C1 segment of cervical spinal cord (tissue), 14 donors: ENCODE data around the gene CORO2B.

Source experiments
- DNase-seq, 14 donors: peaks; one replicate each; lab custom pipeline; 2025; lab: John Stamatoyannopoulos, UW

The CORO2B gene

DNA sequence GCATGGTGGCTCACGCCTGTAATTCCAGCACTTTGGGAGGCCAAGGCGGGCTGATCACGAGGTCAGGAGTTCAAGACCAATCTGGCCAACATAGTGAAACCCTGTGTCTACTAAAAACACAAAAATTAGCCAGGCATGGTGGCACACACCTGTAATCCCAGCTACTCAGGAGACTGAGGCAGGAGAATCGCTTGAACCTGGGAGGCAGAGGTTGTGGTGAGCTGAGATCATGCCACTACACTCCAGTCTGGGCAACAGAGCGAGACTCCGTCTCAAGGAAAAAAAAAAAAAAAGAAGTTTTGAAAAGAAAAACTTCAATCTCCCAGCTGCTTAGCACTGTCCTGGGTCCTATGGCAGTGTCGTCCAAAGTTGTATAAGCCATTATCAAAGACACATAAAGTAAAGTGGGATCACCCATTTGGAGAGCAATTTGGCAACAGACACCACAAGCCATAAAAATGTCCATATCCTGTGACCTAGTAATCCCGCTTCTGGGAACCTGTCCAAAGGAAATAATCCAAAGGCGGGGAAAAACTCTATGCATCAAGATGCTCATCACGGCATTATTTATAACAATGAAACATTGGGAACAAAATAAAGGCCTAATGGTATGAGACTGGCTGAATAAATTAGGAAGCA lies 26.2 kb downstream of the CORO2B start:
- peak in 1 of 14 donors; percentile 76 for DNase-seq

DNA sequence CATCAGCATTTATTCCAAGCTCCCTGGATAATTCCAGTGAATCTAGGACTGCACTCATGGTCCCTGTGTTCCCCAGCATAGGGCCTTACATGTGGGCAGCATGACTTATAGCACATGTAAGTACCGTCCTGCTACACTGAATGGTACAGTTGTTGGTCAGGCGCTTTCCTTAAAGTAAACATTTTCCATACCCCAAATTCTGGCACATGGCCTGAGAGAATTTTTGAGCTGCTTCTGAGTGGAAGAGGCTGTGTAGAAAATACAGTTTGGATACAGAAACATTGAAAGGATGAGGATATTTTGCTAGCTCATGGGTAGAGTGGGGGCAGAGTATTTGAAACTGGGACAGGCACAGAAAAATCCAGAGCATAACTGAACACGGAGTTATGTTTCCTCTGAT lies 27.6 kb downstream of the CORO2B start:
- no peak for DNase-seq

DNA sequence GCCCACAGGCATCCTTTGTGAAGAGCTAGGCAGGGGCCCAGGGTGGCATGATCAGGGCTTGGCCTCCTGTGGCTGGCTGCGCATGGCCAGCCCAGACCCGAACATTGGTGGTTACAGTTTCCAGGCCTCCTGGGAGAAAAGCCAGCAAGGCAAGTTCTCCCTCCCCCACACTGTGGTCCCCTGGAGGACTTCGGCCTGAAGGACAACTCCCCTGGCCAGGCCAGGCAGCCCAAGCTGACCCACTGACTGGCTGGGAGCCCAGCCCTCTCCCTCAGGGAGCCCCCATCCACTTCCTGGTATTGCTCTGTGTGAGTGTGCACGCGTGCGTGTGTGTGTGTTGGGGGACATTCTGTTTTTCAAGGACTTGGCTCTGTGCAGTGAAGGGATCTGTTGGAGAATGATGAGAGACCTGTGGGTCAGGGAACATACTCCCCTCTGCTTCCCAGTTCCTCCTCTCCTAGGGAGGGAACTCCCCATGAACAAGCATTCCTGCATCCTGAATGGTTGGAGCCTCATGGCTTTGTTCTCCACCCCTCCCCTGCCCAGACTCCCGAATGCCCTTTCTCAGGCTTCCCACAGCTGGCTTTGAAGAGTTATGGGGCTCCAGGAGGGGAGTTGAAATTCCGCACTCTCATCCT lies 29.5 kb downstream of the CORO2B start:
- DNase-seq: peak in 12 of 14 donors; percentile 48 to 87 (median 64)

DNA sequence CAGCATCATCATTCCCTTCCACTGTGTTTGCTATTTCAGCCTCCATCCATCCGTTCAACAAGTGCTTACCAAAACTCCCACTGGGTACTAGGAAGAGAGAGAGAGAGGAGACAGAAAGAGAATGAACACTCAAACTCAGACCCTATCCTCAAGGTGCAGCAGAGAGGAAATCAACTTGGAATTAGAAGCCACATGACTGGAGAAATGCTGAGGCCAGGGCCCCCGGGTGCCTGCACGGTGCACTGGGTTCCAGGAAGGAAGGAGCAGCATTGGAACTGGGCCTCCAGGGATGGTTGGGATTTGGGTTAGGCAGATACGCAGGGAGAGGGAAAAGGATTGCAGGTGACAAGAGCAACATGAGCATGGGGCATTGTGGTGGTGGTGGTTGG lies 30.0 kb downstream of the CORO2B start:
- peak in 1 of 14 donors; percentile 47 for DNase-seq

DNA sequence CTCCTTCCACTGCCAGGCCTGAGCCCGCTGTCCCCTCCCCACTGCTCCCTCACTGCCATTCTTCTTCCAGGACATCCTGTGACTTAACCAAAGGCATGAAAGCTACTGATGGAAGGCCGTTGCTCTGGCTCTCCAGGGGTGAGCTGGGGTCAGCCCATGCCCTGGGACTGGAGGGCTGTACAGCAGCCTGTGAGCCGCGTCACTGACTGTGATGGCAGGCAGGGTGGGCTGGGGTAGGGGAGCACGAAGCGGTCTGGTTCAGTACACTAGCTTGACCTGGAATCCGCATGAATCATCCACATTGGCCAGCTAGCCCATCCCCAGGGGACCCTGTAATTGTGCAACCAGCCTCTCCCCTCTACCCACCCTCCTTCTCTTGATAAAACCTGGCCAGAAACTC lies 30.8 kb downstream of the CORO2B start:
- DNase-seq: peak in 3 of 14 donors; percentile 25 to 68 (median 34)

DNA sequence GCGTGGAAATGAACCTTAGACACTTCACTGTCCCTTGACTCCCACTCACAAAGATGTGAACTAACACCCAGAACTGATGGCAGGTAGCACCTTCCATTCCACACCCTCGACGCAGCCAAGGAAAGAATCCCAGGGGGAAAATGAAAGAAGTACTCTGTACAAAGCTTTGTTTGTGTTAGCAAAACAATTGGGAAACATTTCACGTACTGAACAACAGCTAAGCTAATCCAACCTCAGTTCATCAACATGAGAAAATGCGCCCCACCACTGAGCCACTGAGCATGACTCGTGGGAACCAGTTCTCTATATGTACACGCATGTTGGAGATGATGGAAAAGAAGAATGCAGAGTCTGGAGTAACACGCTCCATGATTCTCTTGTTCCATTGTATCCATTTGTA lies 32.0 kb downstream of the CORO2B start:
- DNase-seq: peak in 1 of 14 donors; percentile 35

DNA sequence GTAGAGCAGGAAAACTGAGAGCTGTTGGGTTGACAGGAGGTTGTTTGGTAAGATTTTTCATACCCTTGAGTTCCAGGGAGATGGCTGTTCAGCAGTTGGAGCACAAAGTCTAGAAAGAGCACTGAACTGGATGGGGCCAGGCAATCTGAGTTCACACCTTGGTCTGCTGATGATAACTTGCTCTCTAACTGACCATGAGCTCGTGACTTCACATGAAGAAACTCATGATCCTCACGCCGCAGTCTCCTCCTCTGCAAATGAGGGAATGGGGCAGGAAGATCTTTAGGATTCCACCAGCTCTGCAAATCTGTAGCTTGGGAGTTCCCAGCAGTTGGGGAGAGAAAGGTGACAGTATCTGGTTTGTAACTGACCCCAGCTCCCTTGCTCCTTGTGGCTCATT lies 33.7 kb downstream of the CORO2B start:
- no peak for DNase-seq

DNA sequence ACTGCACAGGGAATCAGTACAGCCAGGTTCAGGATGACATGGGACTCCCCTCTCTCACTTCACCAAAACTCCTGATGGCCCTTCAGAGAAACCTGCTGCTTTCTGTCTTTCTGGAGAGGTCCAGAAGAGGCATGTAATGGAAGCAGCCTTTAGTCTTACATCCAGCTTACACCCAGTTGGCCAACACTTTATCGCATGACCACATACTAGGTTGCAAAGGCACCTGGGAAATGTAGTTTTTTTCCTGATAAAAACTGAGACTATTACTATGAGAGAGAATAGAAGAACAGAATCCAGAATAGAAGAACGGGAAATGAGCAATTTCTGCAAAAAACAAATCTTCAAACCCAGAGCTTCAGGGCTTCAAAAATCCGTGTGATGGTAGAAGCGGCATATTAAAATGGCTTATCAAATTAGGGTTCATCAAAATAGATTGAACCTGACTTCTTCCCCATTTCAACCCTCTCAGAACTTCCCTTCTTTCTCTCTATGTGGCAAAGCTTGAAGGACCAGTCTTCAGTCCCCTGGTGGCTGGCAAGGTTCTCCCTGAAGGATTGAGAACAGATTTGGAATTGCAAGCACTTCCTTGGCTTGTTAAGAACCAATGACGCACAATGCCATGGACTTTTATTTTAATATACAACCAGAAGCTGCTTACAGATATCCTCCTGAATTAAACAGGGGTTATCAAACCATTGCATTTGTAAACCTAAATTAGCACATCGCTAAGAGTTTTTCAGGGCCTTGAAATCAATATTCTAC lies 34.4 kb downstream of the CORO2B start:
- peak in 1 of 14 donors; percentile 46 for DNase-seq

DNA sequence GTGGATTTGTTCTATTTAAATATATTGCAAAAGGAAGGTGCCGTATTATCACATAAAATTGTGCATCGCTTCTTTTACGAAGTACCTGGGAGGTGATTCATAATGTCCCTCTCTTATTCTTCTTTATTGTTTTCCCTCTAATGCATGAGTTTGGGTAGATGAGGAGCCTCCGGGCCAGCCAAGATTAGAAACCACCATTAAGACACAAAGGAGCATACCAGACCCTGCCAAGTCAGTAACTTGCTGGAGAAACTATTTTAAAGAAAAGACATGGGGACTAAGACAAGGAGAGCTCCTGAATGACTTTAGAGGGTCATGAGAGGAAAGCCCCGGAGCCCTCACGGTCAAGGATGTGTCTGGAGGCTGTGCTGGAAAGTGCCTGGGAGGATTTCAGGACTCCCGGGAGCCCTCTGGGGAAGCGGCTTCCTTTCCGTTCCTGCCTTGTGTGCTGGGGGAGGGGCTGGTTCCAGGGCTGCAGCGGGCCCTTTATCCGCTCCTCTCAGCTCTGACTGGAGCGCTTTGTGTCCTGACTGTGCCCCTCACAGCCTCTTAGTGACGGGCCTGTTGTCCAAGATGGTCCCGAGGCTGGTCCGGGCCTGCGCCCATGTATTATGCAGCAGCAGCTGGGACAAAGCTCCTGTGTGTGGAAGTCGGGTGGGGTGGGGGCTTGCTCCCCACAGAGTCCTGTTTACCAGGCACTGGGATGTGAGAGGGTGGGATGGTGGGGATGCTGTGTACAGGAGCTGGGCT lies 35.7 kb downstream of the CORO2B start:
- peak in 13 of 14 donors; percentile 66 to 98 (median 89) for DNase-seq

DNA sequence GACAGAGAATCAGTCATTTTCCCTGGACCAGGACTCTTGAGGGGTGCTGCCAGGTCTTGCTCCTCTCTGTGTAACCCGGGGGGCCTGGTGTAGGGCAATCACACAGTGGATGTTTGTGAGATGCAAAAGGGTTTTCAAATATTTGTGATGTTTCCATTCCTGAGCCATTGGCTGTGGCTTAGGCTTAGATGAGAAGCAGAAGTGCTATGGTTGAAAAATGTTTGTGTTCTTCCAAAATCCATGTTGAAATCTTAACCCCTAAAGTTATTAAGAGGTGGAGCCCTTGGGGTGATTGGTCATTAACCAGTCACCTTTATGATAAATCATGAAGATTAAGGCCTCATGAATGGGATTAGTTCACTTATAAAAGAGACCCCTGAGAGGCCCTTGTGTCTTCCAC lies 36.5 kb downstream of the CORO2B start:
- no peak for DNase-seq

DNA sequence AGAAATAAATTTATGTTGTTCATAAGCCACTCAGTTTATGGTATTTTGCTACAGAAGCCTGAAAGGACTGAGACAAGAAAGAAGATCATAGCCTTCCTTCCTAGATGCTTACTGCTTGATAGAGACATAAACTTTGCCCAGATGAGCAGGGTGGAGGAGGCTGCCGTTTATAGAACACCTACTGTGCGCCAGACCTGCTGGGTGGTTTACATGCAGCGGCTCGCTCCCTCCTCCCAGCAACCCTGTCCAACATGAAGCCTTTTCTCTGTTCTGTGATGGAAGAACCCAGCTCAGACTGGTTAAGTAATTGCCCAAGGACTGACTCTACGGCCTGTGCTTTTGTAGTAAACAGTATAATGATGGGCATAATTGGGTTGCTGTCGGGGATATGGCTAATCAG lies 37.0 kb downstream of the CORO2B start:
- DNase-seq: no peak

DNA sequence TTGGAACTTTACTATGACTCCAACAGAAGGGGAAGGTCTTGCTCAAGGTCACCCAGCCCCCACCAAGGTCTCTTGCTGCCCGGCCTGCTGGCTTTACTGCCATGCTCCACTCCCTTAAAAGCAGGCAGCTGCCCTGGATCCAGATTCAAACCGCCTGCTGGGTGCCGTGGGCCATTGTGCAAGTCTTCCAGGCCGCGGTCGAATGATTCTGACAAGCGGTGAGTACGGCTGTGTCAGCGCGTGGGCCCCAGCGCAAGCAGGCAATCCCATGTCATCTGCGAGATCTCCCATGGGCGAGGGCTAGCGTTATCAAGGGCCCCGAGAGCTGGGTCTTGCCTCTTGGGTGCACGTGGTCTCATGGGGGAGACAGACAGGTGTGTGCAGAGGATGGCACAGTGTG lies 37.6 kb downstream of the CORO2B start:
- peak in 8 of 14 donors; percentile 25 to 72 (median 44) for DNase-seq

DNA sequence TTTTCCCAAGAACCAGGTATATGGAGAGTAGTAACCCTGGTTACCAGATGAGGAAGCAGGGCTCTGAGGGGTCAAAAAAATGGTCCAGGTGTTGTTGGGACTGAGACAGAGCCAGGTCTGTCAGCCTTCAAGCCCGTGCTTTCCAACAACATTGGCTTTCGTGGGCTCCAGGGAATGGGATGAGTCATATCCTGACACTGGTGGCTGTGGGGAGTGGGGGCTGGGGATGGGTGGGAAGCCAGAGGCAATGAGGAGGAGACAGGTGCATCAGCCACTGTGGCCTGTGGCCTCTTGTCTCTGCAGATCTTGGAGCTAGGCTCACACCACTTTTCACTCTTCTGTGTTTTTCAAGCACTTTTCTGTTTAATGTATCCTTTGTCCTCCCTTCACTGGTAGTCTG lies 38.2 kb downstream of the CORO2B start:
- peak in 1 of 14 donors; percentile 50 for DNase-seq

DNA sequence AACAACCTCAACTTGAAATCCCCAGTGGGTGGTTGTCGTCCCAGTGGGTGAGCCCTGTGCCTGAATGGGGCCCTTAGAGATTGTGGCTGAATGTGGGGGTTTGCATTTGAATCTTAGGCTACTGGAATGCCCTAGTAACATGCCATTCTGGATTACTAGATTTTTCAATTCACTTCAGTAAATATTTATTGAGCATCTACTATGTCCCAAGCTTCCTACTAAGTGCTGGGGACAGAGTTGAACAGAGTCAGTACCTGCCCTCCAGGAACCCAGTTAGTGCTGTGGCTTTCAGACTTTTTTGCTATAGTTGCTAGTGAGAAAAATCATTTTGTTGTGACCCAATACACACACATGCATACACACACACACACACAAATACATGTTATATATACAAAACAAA lies 39.0 kb downstream of the CORO2B start:
- no peak for DNase-seq

DNA sequence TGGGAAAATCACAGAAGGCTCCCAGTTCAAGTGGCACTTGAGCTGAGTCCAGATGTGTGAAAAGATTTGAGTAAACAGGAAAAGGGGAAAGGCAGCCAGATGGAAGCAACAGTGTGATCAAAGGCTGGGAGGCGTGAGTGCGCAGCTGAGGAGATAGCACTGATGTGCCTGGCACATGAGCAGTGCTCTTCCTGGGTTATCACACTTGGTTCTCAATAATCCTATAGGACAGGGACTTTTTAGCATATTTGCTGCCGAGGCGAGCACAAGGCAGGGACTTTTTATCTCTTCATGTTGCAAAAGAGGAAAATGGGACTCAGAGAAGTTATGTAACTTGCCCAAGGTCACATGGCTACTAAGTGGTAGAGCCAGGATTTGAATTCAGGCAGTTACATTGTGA lies 39.6 kb downstream of the CORO2B start:
- DNase-seq: no peak

DNA sequence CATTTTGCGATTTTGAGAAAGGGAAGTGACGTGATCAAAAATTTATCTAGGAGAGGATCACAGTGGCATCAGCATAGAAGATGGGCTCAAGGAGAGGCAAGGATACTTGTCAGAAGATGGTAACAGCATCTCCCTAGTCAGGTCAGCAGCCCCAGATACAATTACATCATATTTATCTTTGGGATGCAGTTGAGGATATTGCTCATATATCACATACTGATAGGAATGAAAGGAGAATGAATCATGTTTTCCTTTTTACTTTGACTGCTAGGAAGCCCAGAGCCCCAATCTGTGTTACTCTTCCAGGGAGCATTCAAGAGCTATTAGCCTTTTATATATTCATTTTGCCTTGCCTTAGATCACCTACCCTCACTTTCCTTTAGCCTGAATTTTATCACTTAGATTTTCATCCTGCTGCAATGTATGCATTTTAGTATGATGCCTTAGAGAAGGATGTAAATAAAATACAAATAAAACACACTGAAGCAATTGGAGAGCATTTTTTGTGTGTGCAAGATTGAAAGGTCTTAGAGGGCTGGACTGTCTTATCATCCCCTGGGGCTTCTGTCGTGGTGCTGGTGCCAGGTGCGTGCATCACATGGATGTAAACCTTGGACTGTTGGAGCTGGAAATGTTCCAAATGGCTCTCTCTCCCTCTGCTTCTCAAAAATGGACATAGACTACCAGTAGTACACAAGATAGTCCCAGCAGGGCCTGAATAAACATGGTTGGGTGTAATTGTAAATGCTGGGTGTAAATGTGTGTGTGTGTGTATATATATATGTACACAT lies 40.3 kb downstream of the CORO2B start:
- peak in 1 of 14 donors; percentile 44 for DNase-seq

DNA sequence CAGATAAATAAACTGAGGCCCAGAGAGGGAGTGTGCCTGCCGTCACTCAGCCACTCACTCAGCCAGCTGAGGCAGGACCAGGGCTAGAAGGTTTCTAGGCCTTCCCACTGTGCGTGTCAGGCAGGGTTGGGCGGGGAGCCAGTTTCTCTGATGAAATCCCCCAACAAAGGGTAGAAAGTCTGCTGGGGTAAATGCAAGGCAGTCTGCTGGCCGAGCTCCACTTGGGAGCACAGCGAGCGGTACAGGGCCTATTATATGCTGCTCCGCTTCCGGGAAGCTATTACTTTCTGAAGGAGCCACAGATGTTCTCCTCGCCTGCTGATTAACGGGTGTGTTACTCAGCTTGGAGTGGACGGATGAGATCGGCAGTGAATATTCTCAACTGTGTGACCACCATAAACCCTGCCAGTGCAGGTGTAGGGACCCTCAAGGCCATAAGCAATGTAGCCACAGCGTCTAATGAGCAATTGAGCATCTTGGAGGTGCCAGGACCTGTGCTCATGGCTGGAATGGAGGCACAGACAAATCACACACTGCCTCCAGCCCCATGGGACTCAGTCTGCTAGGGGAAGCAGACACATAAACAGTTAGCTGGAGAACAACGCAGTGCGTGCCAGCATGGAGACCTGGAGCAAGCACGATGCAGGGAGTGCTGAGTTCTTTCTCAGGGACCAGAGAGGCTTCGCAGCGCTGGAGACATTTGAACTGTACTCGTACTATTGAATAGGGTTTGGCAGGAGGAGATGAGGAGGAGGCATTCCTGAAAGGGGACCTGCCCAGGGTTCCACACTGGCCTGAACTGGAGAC lies 42.1 kb downstream of the CORO2B start:
- DNase-seq: peak in 13 of 14 donors; percentile 28 to 95 (median 83)

DNA sequence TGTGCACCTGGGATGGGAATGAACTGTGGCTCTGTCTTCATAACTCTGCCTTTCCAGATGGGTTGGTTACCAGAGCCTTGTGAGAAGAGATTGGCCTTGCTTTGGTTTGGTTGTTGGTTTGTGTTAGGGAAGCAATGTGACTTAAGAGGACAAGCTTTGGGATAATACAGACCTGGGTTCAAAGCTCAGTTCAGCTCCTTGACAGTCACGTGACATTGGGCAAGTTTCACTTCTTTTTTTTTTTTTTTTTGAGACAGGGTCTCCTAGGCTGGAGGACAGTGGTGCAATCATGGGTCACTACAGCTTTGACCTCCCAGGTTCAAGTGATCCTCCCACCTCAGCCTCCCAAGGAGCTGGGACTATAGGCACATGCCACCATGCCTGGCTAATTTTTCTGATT lies 42.7 kb downstream of the CORO2B start:
- DNase-seq: no peak

DNA sequence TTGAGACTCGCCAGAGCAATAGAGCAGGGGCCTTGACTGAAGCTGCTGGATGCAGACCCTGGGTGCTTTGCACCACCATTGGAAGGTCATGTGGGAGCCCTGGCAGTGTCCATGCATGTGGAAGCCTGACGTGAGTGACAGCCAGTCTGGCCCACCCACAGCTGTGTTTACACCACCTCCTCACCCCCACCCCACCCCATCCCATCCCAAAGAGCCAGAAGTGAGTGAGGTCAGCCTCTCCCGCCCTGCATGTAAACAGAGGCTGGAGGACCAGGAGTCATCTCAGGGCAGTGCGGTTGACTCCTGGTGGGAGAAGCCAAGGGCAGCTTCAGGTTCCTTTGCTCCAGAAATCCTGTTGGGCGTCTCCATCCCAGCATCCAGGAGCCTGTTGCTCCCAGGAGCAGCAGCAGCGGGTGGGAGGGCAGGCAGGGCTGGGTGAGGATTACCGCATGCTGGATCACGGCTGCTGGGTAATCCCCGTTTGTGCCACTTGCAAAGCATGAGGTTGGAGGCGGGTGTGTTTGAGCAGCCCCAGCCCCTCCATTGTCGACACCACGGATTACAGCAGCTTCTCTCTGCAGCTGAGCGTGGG lies 44.6 kb downstream of the CORO2B start:
- DNase-seq: peak in 6 of 14 donors; percentile 45 to 71 (median 59)

DNA sequence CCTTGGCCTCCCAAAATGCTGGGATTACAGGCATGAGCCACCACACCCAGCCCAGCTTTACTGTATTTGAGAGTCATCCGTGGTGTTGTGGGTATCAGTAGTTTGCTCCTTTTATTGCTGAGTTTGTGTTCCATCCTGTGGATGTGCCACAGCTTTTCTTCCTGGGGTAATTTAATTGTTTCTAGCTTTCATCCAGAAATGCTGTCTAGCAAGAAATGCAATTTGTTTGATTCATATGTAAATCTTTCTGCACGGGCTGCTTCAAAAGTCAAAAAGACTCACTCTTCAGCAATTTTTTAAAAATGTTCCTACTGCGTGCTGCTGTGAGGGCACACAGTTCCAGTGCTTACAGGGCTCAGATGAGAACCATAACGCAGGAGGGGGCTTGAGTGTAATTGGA lies 47.1 kb downstream of the CORO2B start:
- no peak for DNase-seq
